Activated CD4-positive, CD25-positive, alpha-beta regulatory T cell treated with anti-CD3 and anti-CD28 coated beads, Interleukin-2, amount 50 U/mL, for 16 hours (primary cell): ENCODE data around the gene TTC12.

Experiments
- DNase-seq: peaks from one replicate; pipeline ENCODE4 v3.0.0-alpha.2; 2020; ENCODE audit warnings: low read depth, low spot score

TTC12 gene

GRCh38 chr11:113404859-113405430, 90.6 kb downstream of the TTC12 start:
- DNase-seq, result no peak

- DNase-seq, result no peak
Observed at GRCh38 chr11:113405724-113406478, 91.5 kb downstream of the TTC12 start.

GRCh38 chr11:113407163-113407562, 92.8 kb downstream of the TTC12 start:
- DNase-seq, result no peak

GRCh38 chr11:113408206-113408605, 93.8 kb downstream of the TTC12 start:
- DNase-seq, result no peak

GRCh38 chr11:113408887-113409286, 94.5 kb downstream of the TTC12 start:
- no peak for DNase-seq

- DNase-seq, result no peak
Observed at GRCh38 chr11:113409526-113409925, 95.1 kb downstream of the TTC12 start.

GRCh38 chr11:113410414-113411135, 96.2 kb downstream of the TTC12 start:
- DNase-seq, result no peak

DNA sequence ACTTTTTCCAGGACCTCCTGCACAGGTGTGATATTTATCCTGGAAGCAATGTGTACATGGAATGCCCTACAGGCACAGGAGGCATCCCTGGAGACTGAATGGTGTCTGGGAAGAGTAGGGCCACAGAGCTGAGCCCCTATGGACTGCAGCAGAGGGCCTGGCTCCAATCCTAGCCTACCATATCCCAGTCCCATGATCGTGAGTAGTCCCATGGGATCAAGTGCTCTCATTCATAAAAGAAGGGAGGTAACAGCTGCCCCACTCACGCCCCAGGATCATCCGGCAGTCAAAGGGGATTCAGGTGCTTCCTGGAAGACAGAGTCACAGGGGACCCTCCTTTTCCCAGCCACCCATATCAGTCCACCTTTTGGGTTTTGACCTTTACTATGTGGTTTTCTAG, 97.2 kb downstream of the TTC12 start:
- no peak for DNase-seq

GRCh38 chr11:113412675-113413074, 98.3 kb downstream of the TTC12 start:
- DNase-seq, result no peak

GRCh38 chr11:113415343-113415742, 101.0 kb downstream of the TTC12 start:
- DNase-seq, result no peak
